ENCODE measurements around the gene SLC5A10.

Gene SLC5A10

GRCh38 chr17:18992454-18993130, 40.6 kb downstream of the SLC5A10 start:
- TF ChIP-seq CTCF (IDR thresholded peaks at IDR 0.05; ENCODE audit: extremely low read depth, missing control alignments): no peak
- DNase-seq (ENCODE audit: low spot score): no peak

- DNase-seq (ENCODE audit: low spot score): no peak
- TF ChIP-seq CTCF (IDR thresholded peaks at IDR 0.05; ENCODE audit: extremely low read depth, missing control alignments): no peak
Measured at GRCh38 chr17:18993905-18994526, 42.1 kb downstream of the SLC5A10 start.

- TF ChIP-seq CTCF (IDR thresholded peaks at IDR 0.05; ENCODE audit: extremely low read depth, missing control alignments): no peak
- no peak for DNase-seq (ENCODE audit: low spot score)
Measured at GRCh38 chr17:18994631-18995030, 42.7 kb downstream of the SLC5A10 start.

- no peak for TF ChIP-seq CTCF (IDR thresholded peaks at IDR 0.05; ENCODE audit: extremely low read depth, missing control alignments)
- no peak for DNase-seq (ENCODE audit: low spot score)
Measured at GRCh38 chr17:18995220-18995619, 43.3 kb downstream of the SLC5A10 start.

GRCh38 chr17:18996458-18996857, 44.5 kb downstream of the SLC5A10 start:
- no peak for DNase-seq (ENCODE audit: low spot score)

GRCh38 chr17:18997650-18998196, 45.8 kb downstream of the SLC5A10 start:
- no peak for DNase-seq (ENCODE audit: low spot score)
- no peak for TF ChIP-seq CTCF (IDR thresholded peaks at IDR 0.05; ENCODE audit: extremely low read depth, missing control alignments)

More at GRCh38 chr17:18996458-18996857, 44.5 kb downstream of the SLC5A10 start:
- no peak for TF ChIP-seq CTCF (IDR thresholded peaks at IDR 0.05; ENCODE audit: extremely low read depth, missing control alignments)

GRCh38 chr17:18999394-18999793, 47.4 kb downstream of the SLC5A10 start:
- DNase-seq (ENCODE audit: low spot score): no peak
- no peak for TF ChIP-seq CTCF (IDR thresholded peaks at IDR 0.05; ENCODE audit: extremely low read depth, missing control alignments)

All from GM20000 (cell line).